ENCODE measurements around the gene KLF15.
"Not testable (repeated sequence)": the region's sequence is repeated elsewhere in the genome, so short reads cannot be mapped to it uniquely, and the experiment has no call there.

KLF15 gene

GRCh38 chr3:126337980-126338651 lies 19.1 kb downstream of the KLF15 start:
- Mint-ChIP-seq H3K36me3 (no peaks in the 10 kb centered on the region), H3K9me3 (no peaks in the 10 kb centered on the region), H3K4me1 (no peaks in the 10 kb centered on the region), H3K4me3 (no peak overlapping the region), H3K27ac (no peak overlapping the region), H3K27me3 (peaks cover 2% of the 10 kb centered on the region)

GRCh38 chr3:126331812-126332336 lies 25.3 kb downstream of the KLF15 start:
- H3K9me3 Mint-ChIP-seq = peaks cover 11% of the 10 kb centered on the region

GRCh38 chr3:126329927-126330725 lies 27.1 kb downstream of the KLF15 start:
- Mint-ChIP-seq H3K27ac (no peak overlapping the region), H3K4me1 (no peaks in the 10 kb centered on the region), H3K27me3 (peaks cover 27% of the 10 kb centered on the region), H3K36me3 (peaks cover 6% of the 10 kb centered on the region), H3K9me3 (peaks cover 11% of the 10 kb centered on the region), H3K4me3 (no peak overlapping the region)

More at GRCh38 chr3:126331812-126332336, 25.3 kb downstream of the KLF15 start:
- H3K4me1 Mint-ChIP-seq, H3K36me3 Mint-ChIP-seq, H3K27ac Mint-ChIP-seq, H3K4me3 Mint-ChIP-seq: not testable (repeated sequence)
- H3K27me3 Mint-ChIP-seq = peaks cover 23% of the 10 kb centered on the region

- peaks cover 27% of the 10 kb centered on the region for H3K27me3 Mint-ChIP-seq
- H3K27ac Mint-ChIP-seq = no peak overlapping the region
- H3K4me1 Mint-ChIP-seq = no peaks in the 10 kb centered on the region
- peaks cover 6% of the 10 kb centered on the region for H3K36me3 Mint-ChIP-seq
- H3K4me3 Mint-ChIP-seq = no peak overlapping the region
- H3K9me3 Mint-ChIP-seq = peaks cover 11% of the 10 kb centered on the region
Measured at GRCh38 chr3:126326629-126327028, 30.6 kb downstream of the KLF15 start.

GRCh38 chr3:126322181-126322967 lies 34.8 kb downstream of the KLF15 start:
- no peaks in the 10 kb centered on the region for H3K36me3 Mint-ChIP-seq
- peaks cover 4% of the 10 kb centered on the region for H3K27me3 Mint-ChIP-seq
- no peaks in the 10 kb centered on the region for H3K9me3 Mint-ChIP-seq
- H3K4me1 Mint-ChIP-seq = no peaks in the 10 kb centered on the region
- no peak overlapping the region for H3K4me3 Mint-ChIP-seq
- no peak overlapping the region for H3K27ac Mint-ChIP-seq

- peaks cover 4% of the 10 kb centered on the region for H3K27me3 Mint-ChIP-seq
- H3K27ac Mint-ChIP-seq = no peak overlapping the region
- no peaks in the 10 kb centered on the region for H3K4me1 Mint-ChIP-seq
- H3K36me3 Mint-ChIP-seq = no peaks in the 10 kb centered on the region
- no peaks in the 10 kb centered on the region for H3K9me3 Mint-ChIP-seq
- no peak overlapping the region for H3K4me3 Mint-ChIP-seq
Measured at GRCh38 chr3:126321490-126321889, 35.7 kb downstream of the KLF15 start.

- Mint-ChIP-seq H3K27me3 (peaks cover 1% of the 10 kb centered on the region), H3K4me3 (no peak overlapping the region), H3K4me1 (no peaks in the 10 kb centered on the region), H3K9me3 (no peaks in the 10 kb centered on the region), H3K36me3 (no peaks in the 10 kb centered on the region), H3K27ac (no peak overlapping the region)
Measured at GRCh38 chr3:126320517-126321293, 36.5 kb downstream of the KLF15 start.

- no peaks in the 10 kb centered on the region for H3K4me1 Mint-ChIP-seq
- H3K9me3 Mint-ChIP-seq = no peaks in the 10 kb centered on the region
- H3K27ac Mint-ChIP-seq = no peak overlapping the region
- peaks cover 1% of the 10 kb centered on the region for H3K27me3 Mint-ChIP-seq
- H3K36me3 Mint-ChIP-seq = no peaks in the 10 kb centered on the region
- H3K4me3 Mint-ChIP-seq = no peak overlapping the region
Measured at GRCh38 chr3:126319701-126320295, 37.4 kb downstream of the KLF15 start.

GRCh38 chr3:126317029-126317996 lies 39.9 kb downstream of the KLF15 start:
- Mint-ChIP-seq H3K27me3 (peaks cover 1% of the 10 kb centered on the region), H3K36me3 (no peaks in the 10 kb centered on the region), H3K9me3 (no peaks in the 10 kb centered on the region), H3K4me3 (no peak overlapping the region), H3K27ac (no peak overlapping the region), H3K4me1 (no peaks in the 10 kb centered on the region)

- Mint-ChIP-seq H3K36me3 (no peaks in the 10 kb centered on the region), H3K4me1 (no peaks in the 10 kb centered on the region), H3K4me3 (no peak overlapping the region), H3K9me3 (no peaks in the 10 kb centered on the region), H3K27me3 (peaks cover 1% of the 10 kb centered on the region), H3K27ac (no peak overlapping the region)
Measured at GRCh38 chr3:126316501-126316939, 40.7 kb downstream of the KLF15 start.

- Mint-ChIP-seq H3K27ac (no peak overlapping the region), H3K36me3 (no peaks in the 10 kb centered on the region), H3K27me3 (peaks cover 1% of the 10 kb centered on the region), H3K4me3 (no peak overlapping the region), H3K4me1 (no peaks in the 10 kb centered on the region), H3K9me3 (no peaks in the 10 kb centered on the region)
Measured at GRCh38 chr3:126316031-126316461, 41.2 kb downstream of the KLF15 start.

- Mint-ChIP-seq H3K27ac (no peak overlapping the region), H3K4me3 (no peak overlapping the region), H3K4me1 (no peaks in the 10 kb centered on the region), H3K9me3 (no peaks in the 10 kb centered on the region), H3K27me3 (peaks cover 1% of the 10 kb centered on the region), H3K36me3 (no peaks in the 10 kb centered on the region)
Measured at GRCh38 chr3:126314790-126315658, 42.2 kb downstream of the KLF15 start.

- Mint-ChIP-seq H3K4me3 (no peak overlapping the region), H3K27me3 (peaks cover 1% of the 10 kb centered on the region), H3K4me1 (no peaks in the 10 kb centered on the region), H3K9me3 (no peaks in the 10 kb centered on the region), H3K36me3 (no peaks in the 10 kb centered on the region), H3K27ac (no peak overlapping the region)
Measured at GRCh38 chr3:126314305-126314789, 42.9 kb downstream of the KLF15 start.

Data from activated naive CD4-positive, alpha-beta T cell treated with anti-CD3 and anti-CD28 coated beads, Interleukin-2, amount 50 U/mL, for 24 hours (primary cell).